Subcutaneous adipose tissue (tissue), 4 donors: Measurements from ENCODE around the gene CCNE1. TPM values are rescaled to one million over a fixed set of nuclear protein-coding genes. Genes with fewer than 3 reads are reported as not detected.

Experiments used
- total RNA-seq, 4 donors: library from RNA; depleted of rRNA; stranded (reverse); fragments of >200 nt; gene quantifications; one replicate each; pipeline ENCODE4 v1.1.0, GENCODE V29; 2016
- TF ChIP-seq, protein P1 (sequence below): fragments of 450-650 bp; IDR thresholded peaks from one replicate; pipeline ENCODE4 v1.5.1; 2016; ENCODE audit warnings: low read depth, mild to moderate bottlenecking, control low read depth, antibody characterized with exemption, moderate library complexity

Gene CCNE1
- total RNA-seq, 4 donors from 2014 or later = 1.1 to 2.7 (median 2.1) TPM

GRCh38 chr19:29781386-29782259 is 30.2 kb upstream of the CCNE1 start:
- TF ChIP-seq, protein P1, sequence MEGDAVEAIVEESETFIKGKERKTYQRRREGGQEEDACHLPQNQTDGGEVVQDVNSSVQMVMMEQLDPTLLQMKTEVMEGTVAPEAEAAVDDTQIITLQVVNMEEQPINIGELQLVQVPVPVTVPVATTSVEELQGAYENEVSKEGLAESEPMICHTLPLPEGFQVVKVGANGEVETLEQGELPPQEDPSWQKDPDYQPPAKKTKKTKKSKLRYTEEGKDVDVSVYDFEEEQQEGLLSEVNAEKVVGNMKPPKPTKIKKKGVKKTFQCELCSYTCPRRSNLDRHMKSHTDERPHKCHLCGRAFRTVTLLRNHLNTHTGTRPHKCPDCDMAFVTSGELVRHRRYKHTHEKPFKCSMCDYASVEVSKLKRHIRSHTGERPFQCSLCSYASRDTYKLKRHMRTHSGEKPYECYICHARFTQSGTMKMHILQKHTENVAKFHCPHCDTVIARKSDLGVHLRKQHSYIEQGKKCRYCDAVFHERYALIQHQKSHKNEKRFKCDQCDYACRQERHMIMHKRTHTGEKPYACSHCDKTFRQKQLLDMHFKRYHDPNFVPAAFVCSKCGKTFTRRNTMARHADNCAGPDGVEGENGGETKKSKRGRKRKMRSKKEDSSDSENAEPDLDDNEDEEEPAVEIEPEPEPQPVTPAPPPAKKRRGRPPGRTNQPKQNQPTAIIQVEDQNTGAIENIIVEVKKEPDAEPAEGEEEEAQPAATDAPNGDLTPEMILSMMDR = no peak

GRCh38 chr19:29782260-29782580 is 29.6 kb upstream of the CCNE1 start:
- TF ChIP-seq, protein P1 = no peak

DNA sequence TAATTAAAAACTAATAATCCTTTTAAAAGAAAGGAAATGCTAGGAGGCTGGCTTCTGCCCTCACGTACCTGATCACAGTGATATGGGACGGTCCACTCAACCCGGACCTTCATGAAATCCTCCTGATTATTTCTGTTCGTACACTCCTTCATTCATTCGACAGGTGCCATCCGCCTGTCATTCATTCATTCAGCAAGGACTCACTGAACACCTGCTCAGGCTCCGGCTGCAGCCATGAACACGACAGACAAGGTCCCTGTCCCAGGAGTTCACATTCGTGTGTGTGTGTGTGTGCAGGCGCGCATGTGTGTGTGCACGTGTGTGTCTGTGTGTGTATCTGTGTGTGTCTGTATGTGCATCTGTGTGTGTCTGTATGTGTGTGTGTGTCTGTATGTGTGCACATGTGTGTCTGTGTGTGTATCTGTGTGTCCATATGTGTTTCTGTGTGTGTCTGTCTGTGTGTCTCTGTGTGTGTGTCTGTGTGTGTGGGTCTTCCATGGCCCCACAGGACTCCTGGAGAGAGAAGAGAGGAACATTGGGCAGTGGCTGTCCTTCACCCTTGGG is 28.1 kb upstream of the CCNE1 start:
- TF ChIP-seq, protein P1 = no peak

- TF ChIP-seq, protein P1 = no peak
Measured at GRCh38 chr19:29784598-29785223, 27.1 kb upstream of the CCNE1 start.

- TF ChIP-seq, protein P1 = no peak
Measured at GRCh38 chr19:29785360-29785759, 26.4 kb upstream of the CCNE1 start.

- TF ChIP-seq, protein P1 = no peak
Measured at GRCh38 chr19:29785955-29786589, 25.7 kb upstream of the CCNE1 start.

- TF ChIP-seq, protein P1 = no peak
Measured at GRCh38 chr19:29787281-29787680, 24.5 kb upstream of the CCNE1 start.
